ENCODE measurements around the gene AGBL1.

- no peak for TF ChIP-seq CTCF (IDR thresholded peaks at IDR 0.05)
- TF ChIP-seq POLR2A (IDR thresholded peaks at IDR 0.05): no peak
Observed at GRCh38 chr15:86608461-86609205, 529.0 kb downstream of the AGBL1 start.
